Fibroblast of lung (primary cell): ENCODE data around the gene CLTCL1.

Experiments used
- CTCF ChIP-seq, 2 donors: IDR thresholded peaks in 1 of 2; conservative IDR thresholded peaks in 1 of 2; 1 replicate in 1 of 2; 2 replicates in 1 of 2; pipeline ENCODE4 v1.5.1; 2011 to 2012; ENCODE audit warnings: low read length in 2 of 2, control low read depth in 1 of 2, inconsistent platforms in 1 of 2, low read depth in 1 of 2, mild to moderate bottlenecking in 1 of 2
- EZH2 ChIP-seq: IDR thresholded peaks from 2 replicates; pipeline ENCODE4 v1.5.1; 2012; ENCODE audit warnings: low read length, control low read depth, mild to moderate bottlenecking; ENCODE audit errors: missing control alignments

DNA sequence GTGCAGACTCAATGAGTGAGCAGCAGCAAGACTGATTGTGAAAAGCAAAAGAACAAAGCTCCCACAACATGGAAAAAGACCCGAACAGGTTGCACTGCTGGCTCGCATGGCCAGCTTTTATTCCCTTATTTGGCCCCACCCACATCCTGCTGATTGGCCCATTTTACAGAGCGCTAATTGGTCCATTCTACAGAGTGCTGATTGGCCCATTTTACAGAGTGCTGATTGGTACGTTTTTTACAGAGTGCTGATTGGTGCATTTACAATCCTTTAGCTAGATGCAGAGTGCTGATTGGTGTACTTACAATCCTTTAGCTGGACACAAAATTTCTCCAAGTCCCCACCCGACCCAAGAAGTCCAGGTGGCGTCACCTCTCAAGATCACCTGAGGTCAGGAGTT lies 97.6 kb downstream of the CLTCL1 start:
- TF ChIP-seq EZH2 (no peak), CTCF (conservative IDR thresholded peaks at IDR 0.05 in 1 of 2, IDR thresholded peaks at IDR 0.05 in 1 of 2; ENCODE audit: low read depth in 1 of 2, low read length in 2 of 2) (no peak)
